ENCODE measurements around the gene LRRC49. TPM values are rescaled to one million over a fixed set of nuclear protein-coding genes. Genes with fewer than 3 reads are reported as not detected.
A peak's percentile ranks its signal among the peaks of the same experiment; 100 is the strongest.
"Not testable (repeated sequence)": the region's sequence is repeated elsewhere in the genome, so short reads cannot be mapped to it uniquely, and the experiment has no call there.

LRRC49 gene
- total and polyA plus RNA-seq, 4 donors, result 3.0 to 24.3 (median 7.4) TPM

GRCh38 chr15:70870051-70870450 lies 22.6 kb upstream of the LRRC49 start:
- no peaks in the 10 kb centered on the region for H3K36me3 ChIP-seq (ENCODE audit: control insufficient read depth in 4 of 4, insufficient read depth in 4 of 4, low read length in 4 of 4)

GRCh38 chr15:70871490-70871889 lies 21.1 kb upstream of the LRRC49 start:
- not testable (repeated sequence) for H3K4me3 ChIP-seq; H3K27ac ChIP-seq (ENCODE audit: low read depth in 1 of 2, low read length in 1 of 2); ATAC-seq (ENCODE audit: insufficient read depth, low FRiP score); H3K9ac ChIP-seq (ENCODE audit: insufficient read depth in 1 of 2, low read length in 2 of 2); H3K9me3 ChIP-seq (ENCODE audit: control insufficient read depth in 4 of 4, insufficient read depth in 3 of 4, low read length in 3 of 4); H3K36me3 ChIP-seq (ENCODE audit: control insufficient read depth in 4 of 4, insufficient read depth in 4 of 4, low read length in 4 of 4); DNase-seq; H3K27me3 ChIP-seq (ENCODE audit: control insufficient read depth in 3 of 3, insufficient read depth in 3 of 3, low read length in 2 of 3)
- 93 to 94% methylated on average over 34 of the region's 34 CpGs for WGBS, 2 donors
- peaks cover 2 to 35% (median 14%) of the 10 kb centered on the region in 5 donors for H3K4me1 ChIP-seq (ENCODE audit: control insufficient read depth in 5 of 5, insufficient read depth in 5 of 5, low read length in 5 of 5)

More at GRCh38 chr15:70870051-70870450, 22.6 kb upstream of the LRRC49 start:
- Histone ChIP-seq H3K27me3 (ENCODE audit: control insufficient read depth in 3 of 3, insufficient read depth in 3 of 3, low read length in 2 of 3) (no peaks in the 10 kb centered on the region), H3K27ac (ENCODE audit: low read depth in 1 of 2, low read length in 1 of 2) (no peak overlapping the region), H3K4me3 (no peak overlapping the region), H3K9ac (ENCODE audit: insufficient read depth in 1 of 2, low read length in 2 of 2) (no peak overlapping the region), H3K4me1 (ENCODE audit: control insufficient read depth in 5 of 5, insufficient read depth in 5 of 5, low read length in 5 of 5) (peaks cover 2 to 35% (median 14%) of the 10 kb centered on the region in 5 donors), H3K9me3 (ENCODE audit: control insufficient read depth in 4 of 4, insufficient read depth in 3 of 4, low read length in 3 of 4) (no peaks in the 10 kb centered on the region)
- peak in 2 of 3 donors; percentile 66 to 69 for DNase-seq
- TF ChIP-seq CTCF (IDR thresholded peaks at IDR 0.05; ENCODE audit: control extremely low read depth, extremely low read depth), result no peak
- no peak for ATAC-seq (ENCODE audit: insufficient read depth, low FRiP score)

GRCh38 chr15:70873232-70874054 lies 19.2 kb upstream of the LRRC49 start:
- H3K27ac ChIP-seq (ENCODE audit: low read depth in 1 of 2, low read length in 1 of 2), result no peak overlapping the region
- no peaks in the 10 kb centered on the region for H3K27me3 ChIP-seq (ENCODE audit: control insufficient read depth in 3 of 3, insufficient read depth in 3 of 3, low read length in 2 of 3)
- H3K4me1 ChIP-seq (ENCODE audit: control insufficient read depth in 5 of 5, insufficient read depth in 5 of 5, low read length in 5 of 5), result peaks cover 0 to 22% (median 7%) of the 10 kb centered on the region in 5 donors
- no peak overlapping the region for H3K9ac ChIP-seq (ENCODE audit: insufficient read depth in 1 of 2, low read length in 2 of 2)
- 84 to 91% methylated on average over 2 of the region's 2 CpGs for WGBS, 2 donors
- no peak for ATAC-seq (ENCODE audit: insufficient read depth, low FRiP score)
- no peaks in the 10 kb centered on the region for H3K36me3 ChIP-seq (ENCODE audit: control insufficient read depth in 4 of 4, insufficient read depth in 4 of 4, low read length in 4 of 4)
- H3K4me3 ChIP-seq, result no peak overlapping the region
- DNase-seq, result no peak
- TF ChIP-seq CTCF (IDR thresholded peaks at IDR 0.05; ENCODE audit: control extremely low read depth, extremely low read depth), result no peak
- H3K9me3 ChIP-seq (ENCODE audit: control insufficient read depth in 4 of 4, insufficient read depth in 3 of 4, low read length in 3 of 4), result no peaks in the 10 kb centered on the region

GRCh38 chr15:70875001-70875782 lies 17.4 kb upstream of the LRRC49 start:
- no peaks in the 10 kb centered on the region for H3K27me3 ChIP-seq (ENCODE audit: control insufficient read depth in 3 of 3, insufficient read depth in 3 of 3, low read length in 2 of 3)
- peak in 2 of 3 donors; percentile 67 to 74 for DNase-seq
- H3K9me3 ChIP-seq (ENCODE audit: control insufficient read depth in 4 of 4, insufficient read depth in 3 of 4, low read length in 3 of 4), result no peaks in the 10 kb centered on the region
- no peak overlapping the region for H3K9ac ChIP-seq (ENCODE audit: insufficient read depth in 1 of 2, low read length in 2 of 2)
- H3K4me3 ChIP-seq, result no peak overlapping the region
- WGBS, 2 donors, result 81% methylated on average over 7 of the region's 7 CpGs
- TF ChIP-seq CTCF (IDR thresholded peaks at IDR 0.05; ENCODE audit: control extremely low read depth, extremely low read depth), result peak; percentile 27
- peaks cover 0 to 5% (median 2%) of the 10 kb centered on the region in 5 donors for H3K4me1 ChIP-seq (ENCODE audit: control insufficient read depth in 5 of 5, insufficient read depth in 5 of 5, low read length in 5 of 5)
- no peaks in the 10 kb centered on the region for H3K36me3 ChIP-seq (ENCODE audit: control insufficient read depth in 4 of 4, insufficient read depth in 4 of 4, low read length in 4 of 4)
- H3K27ac ChIP-seq (ENCODE audit: low read depth in 1 of 2, low read length in 1 of 2), result no peak overlapping the region
- no peak for ATAC-seq (ENCODE audit: insufficient read depth, low FRiP score)

Measured in lung (tissue), 12 donors.